Measurements from ENCODE around the gene WWC2.
A peak's percentile ranks its signal among the peaks of the same experiment; 100 is the strongest.
"Not testable (repeated sequence)": the region's sequence is repeated elsewhere in the genome, so short reads cannot be mapped to it uniquely, and the experiment has no call there.

WWC2 gene

DNA sequence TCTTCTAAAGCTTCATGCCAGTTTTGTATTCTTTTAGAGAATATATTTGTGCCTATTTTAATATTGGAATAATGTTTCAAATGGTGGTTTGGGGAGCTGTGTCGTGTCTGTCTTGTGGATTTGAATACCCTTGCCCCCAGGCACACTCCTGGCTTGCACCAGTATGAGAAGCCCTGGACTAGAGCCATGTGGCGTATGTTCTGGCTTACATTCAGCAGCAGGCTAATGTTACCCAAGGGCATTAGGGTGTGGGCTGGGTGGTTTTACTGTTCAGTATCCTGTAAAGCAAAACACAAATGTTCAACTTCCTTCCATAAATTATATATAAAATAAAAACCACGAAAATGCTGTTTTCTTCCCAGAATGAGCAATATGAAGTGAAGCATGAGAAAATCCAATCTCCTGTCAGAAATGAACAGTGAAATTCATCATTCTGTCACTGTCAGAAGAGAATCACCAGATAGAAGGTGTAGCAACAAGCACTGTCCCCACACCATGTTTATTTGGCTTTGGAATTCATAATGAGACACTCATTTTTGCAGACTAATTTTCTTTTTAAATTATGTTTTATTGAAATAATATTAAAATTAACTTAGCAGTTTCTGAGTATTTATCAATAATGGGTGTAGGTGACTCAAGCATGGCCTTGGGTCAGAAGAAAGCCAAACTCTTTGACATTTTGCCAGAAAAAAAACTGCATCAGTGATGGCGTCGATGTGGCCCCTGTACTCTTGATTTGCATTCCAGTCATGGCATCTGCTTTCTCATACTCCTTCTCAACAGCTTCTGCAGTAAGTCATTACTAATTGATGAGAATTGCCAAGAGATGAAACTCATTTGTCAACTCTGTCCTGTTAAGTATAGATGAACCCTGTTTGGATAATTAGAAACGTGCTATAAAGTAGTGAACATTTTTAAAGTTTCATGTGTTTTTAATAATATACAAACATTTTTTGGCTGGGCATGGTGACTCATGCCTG lies 43.8 kb downstream of the WWC2 start:
- peak; percentile 39 for DNase-seq (ENCODE audit: low spot score)

DNA sequence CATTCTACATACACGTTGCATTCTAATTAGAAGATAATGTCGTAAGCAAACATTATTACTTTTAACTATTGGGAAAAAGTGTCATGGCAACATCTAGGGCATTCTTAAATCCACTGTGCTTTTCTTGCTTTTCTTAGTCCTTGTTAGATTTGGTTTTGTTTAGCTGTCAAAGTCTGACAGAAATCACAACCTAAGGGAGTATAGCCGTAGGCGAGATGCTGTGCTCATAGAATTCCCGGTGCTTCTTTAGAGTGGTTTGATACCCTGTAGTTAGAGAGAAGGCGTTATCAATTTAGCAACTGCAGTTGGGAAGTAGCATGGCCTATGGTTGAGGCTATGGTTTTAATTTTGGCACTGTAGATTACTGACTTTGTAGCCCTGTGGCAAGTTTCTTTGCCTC lies 45.7 kb downstream of the WWC2 start:
- no peak for DNase-seq (ENCODE audit: low spot score)

DNA sequence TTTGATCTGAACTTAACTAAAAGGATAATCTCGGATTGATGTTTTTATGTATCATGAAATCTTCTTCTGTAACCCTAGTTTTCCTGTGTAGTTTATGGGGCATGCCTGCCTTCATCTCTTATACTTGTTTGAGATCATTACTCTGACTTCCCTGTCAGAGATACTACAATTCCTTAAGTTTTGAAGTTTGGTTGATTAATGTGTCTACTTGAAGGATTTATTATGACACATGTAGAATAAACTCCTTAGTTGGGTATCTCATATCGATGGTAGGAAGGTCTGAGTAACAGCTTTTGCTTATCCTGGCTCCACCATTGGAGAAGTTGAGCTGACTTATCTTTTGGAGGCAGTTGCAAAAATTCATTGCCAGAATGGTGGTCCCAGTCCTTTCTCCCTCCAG lies 46.7 kb downstream of the WWC2 start:
- DNase-seq (ENCODE audit: low spot score) = no peak

DNA sequence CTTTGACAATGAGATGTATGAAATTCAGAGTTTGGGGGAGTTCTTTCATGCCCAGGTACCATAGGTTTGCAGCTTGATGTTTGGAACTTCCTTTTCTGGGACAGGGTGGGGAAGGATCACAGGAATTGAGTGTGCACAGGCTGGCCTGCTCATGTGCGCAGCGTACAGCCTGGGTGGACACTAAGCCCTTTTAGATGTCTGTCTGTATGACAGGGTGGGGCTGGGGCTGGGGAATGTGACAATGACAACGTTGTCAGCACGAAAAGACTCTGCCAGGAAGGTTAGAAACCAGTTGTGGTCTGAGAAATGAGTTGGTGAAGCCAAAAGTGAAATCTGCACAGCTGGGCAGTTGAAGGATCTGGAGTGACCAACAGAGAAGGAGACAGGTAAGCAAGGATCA lies 47.4 kb downstream of the WWC2 start:
- peak; percentile 66 for DNase-seq (ENCODE audit: low spot score)

DNA sequence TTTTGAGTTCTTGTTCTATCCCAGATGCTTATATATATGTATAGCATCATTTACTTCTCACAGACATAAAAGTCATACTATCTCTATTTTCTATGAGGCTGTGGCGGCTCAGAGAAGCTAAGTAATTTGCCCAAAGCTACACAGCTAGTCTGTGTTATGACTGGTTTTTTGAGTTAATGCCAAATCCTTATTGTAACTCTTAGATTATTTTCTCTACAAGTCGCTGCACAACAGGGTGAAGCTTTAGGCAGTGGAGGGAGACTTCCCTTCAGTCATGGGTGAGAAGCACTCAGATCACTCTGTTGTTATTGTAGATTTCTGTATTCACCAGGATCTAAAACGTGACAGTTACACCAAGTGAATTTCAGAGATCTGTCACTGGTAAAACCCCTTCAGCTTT lies 48.1 kb downstream of the WWC2 start:
- no peak for DNase-seq (ENCODE audit: low spot score)

DNA sequence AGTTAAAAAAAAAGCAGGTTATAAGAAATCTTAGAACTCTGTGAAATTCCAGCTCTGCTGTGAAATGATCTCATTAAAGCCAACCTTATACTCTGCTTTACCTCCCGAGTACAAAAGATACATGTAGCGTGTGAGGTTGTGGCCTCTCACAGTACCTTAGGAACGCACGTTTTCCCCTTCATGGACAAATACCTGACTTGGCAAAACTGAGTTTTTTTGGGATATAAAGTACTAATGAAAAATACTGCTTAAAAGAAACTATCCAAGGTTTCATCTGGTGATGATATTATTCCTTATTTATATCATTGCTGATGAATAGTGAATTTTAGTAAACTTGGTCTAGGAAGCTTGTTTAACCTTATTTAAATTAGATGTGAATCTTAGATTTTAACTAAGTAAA lies 48.9 kb downstream of the WWC2 start:
- DNase-seq (ENCODE audit: low spot score) = no peak

DNA sequence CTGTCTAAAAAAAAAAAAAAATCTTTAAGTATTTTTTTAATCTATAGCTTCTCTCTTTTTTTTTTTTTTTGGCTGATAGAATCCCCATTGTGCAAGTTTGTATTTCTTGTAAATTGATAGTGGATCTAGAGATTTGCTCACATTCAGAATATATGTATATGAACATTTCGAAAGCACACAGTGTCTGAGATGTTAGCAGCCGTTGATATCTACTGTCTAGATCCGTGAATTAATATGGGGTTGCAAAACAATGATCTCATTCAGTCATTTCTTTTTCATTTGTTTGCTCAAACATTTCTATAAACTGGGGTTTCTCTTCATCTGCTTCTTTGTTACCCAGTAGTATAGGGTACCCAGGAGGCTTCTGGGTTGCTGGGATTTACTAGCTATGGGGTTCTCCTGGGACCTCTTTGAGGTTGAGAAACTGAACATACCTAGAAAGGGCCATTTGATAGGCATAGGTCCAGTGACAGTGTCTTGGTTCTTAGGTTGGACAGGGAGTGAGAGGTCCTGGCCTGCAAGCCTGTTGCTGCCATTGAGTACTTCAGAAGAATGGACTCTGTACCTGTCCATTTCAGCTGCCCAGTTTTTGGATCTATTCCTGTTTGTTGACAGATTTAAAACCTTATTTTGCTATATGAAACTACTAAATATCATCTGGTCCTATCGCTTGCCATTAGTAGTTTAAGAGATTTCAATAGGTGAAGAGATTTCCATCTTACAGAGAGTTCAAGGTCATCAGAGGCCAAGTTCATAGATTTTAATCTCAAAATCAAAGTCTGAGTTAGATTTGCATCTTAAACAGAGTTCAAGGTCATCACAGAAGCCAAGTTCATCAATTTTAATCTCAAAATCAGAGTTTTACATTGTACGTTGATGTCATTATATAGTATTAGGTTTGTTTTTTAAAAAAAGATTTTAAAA lies 50.8 kb downstream of the WWC2 start:
- no peak for DNase-seq (ENCODE audit: low spot score)

DNA sequence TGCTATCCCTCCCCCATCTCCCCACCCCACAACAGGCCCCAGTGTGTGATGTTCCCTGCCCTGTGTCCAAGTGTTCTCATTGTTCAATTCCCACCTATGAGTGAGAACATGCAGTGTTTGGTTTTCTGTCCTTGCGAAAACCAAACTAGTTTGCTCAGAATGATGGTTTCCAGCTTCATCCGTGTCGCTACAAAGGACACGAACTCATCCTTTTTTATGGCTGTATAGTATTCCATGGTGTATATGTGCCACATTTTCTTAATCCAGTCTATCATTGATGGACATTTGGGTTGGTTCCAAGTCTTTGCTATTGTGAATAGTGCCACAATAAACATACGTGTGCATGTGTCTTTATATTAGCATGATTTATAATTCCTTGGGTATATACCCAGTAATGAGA lies 51.6 kb downstream of the WWC2 start:
- not testable (repeated sequence) for DNase-seq (ENCODE audit: low spot score)

DNA sequence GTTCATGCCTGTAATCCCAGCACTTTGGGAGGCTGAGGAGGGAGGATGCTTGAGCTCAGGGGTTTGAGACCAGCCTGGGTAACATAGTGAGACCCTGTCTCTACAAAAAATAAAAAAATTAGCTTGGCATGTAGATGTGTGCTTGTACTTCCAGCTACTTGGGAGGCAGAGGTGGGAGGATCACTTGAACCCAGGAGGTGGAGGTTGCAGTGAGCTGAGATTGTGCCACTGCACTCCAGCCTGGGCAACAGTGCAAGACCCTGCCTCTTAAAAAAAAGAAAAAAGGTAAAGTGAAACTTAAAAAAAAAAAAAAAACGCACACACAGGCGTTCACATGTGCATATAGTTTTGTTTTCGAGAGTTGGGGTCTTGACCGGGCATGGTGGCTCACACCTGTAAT lies 53.2 kb downstream of the WWC2 start:
- DNase-seq (ENCODE audit: low spot score) = not testable (repeated sequence)

DNA sequence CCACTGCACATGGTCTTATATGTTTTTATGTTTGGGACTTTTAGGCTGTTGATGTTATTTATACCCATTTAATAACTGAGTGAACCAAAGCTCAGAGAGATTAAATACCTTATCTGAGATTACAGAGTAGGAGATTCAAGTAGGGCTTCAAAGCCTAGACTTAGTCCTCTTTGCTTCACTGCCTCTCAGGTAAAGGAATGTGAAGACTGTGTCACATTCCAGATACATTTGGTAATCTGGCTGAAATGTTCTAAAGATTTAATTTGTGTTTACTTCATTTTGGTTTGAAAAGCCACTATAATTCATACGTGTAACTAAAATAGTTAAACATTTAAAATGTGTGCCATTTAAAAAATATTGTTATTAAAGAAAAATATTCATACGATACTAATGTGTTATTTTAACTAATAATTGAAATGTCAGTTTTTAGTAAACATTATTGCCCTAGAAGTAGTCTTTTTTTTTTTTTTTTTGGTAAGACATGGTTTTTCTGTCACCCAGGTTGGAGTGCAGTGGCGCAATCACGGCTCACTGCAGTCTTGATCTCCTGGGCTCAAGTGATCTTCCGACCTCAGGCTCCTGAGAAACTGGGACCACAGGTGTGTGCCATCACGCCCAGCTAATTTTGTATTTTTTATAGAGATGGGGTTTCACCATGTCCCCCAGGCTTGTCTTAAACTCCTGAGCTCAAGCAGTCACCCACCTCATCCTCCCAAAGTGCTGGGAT lies 54.3 kb downstream of the WWC2 start:
- no peak for DNase-seq (ENCODE audit: low spot score)

DNA sequence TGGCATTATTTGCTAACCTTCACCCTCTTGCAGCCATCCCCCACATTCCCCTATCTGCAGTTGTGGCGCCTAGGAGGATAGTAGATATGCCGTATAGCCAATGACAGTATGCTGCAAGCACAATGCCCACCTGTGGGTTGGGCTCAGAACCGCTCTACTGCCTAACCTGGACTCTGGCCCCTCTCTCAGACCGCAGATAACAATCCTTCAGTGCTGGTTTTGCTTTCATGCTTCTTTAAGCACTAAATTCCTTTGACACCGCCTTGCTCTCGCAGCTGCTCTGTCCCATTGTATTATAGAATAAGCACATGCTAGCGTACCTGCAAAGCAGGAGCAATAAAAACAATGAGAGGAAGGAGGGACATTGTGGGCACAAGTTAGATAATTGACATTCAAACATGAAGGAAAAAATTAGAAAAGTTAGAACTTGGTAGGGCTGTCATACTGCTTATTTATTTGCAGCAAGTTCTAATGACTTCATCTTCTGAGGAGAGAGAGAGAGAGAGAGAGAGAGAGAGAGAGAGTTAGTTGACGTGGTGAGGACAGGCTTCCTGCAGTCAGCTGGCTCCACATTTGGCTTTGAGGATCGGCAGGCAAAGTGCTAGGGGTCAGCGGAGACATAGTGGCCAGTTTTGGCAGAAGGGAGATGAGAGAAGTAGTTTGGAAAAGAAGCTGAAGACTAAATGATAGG lies 55.8 kb downstream of the WWC2 start:
- DNase-seq (ENCODE audit: low spot score) = no peak

DNA sequence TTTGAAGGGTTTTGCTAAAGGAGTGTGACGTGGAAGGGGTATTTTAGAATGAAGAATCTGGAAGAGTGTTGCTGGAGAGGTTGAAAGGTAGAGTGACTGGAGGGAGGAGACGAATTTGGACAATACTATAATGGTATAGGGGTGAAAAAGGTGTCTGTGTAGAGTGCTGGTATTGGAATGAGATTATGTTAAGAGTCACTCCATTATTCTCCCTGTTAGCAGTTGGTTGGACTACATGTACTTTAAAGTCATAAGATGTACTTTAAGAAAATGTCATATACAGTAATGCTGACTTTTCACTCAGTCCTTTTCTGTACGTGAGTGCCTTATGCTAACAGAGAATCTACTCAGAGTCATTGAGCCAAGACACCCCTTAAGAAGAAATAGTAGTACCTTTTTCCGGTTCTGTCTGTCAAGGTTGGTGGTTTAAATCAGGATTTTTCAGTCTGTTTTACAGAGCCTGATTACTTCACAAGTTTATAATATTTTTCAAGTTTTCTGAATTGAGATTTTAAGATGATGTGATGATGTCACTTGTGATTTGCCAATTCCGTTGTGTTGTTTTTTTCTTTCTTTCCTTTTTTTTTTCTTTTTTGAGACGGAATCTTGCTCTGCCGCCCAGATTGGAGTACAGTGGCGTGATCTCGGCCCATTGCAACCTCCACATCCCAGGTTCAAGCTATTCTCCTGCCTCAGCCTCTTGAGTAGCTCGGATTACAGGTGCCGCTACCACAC lies 56.6 kb downstream of the WWC2 start:
- DNase-seq (ENCODE audit: low spot score) = no peak

DNA sequence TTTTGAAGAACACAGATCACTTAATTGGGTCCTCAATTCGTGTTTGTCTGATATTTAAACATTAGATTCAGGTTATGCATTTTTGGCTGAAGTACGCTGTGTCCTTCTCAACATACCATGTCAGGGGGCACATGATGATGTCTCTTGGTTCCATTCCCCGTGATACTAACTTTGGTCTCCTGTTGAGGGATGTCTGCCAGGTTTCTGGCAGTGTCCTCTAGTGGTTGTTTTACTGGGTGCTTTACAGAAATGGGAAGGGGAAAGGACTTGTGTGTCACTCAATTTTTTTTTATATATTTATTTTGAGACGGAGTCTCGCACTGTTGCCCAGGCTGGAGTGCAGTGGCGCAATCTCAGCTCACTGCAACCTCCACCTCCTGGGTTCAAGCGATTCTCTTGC lies 58.2 kb downstream of the WWC2 start:
- DNase-seq (ENCODE audit: low spot score) = no peak

DNA sequence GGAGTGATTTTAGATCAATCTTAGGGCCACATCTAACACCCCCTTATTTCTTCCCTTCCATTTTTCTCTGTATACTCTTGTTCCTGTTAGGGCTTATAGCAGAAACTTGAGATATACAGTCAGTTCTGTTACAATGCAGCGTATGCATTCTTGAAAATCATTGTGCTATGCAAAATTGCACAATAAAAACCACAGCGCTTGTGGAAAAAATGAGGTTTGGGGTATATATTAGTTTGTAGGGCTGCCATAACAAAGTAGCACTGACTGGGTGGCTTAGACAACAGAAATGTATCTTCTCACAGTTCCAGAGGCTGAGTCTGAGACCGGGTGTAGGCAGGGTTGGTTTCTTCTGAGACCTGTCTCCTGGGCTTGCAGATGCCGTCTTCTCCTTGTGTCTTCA lies 59.0 kb downstream of the WWC2 start:
- no peak for DNase-seq (ENCODE audit: low spot score)

DNA sequence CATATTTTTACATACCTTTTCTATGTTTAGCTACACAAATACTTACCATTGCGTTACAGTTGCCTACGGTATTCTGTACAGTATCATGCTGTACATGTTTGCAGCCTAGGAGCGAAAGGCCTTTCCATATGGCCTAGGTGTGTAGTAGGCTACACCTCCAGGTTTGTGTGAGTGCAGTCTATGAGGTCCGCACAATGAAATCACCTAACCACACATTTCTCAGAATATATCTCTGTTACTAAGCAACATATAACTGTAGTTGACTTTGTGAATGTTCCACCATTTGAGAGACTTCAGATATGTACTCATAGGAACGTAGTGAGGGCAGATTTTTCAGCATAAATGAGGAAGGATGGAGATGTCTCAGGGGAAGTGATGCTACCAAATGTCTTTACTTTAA lies 62.6 kb downstream of the WWC2 start:
- no peak for DNase-seq (ENCODE audit: low spot score)

DNA sequence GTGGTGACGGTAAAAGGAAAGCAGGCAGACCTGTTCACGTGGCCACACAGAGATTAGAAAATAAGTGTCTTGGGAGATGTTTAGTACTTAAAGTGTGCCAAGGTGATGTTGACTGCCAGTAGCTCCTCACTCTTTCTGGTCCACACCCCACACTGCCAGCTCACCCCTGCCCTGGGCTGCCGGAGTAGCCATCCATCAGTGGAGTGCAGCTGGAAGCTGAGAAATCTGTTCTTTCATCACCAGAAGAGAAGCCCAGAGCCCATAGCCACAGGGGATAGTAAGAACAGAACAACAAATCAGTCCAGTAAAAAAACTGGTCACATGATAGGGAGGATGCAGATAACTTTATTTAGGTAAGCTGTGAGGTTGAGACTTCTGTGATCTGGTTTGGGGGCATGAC lies 64.1 kb downstream of the WWC2 start:
- no peak for DNase-seq (ENCODE audit: low spot score)

DNA sequence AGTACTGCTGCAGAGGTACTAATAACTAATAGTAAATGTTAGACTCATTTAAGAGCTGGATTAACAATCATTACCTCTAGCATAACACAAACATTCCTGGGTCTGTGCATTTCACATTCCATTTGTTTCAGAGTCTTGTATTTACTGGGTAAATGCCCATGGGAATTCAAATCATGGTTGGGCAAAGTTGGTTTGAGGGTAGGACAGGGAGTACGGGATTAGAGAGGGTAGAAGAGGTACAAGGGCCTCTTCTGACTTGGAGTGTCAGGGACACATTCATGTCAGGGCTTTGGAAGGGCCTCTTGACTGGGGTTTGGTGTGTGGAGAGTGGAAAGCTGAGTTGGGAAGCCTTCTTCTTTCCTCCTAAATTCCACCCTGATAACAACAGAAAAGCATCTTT lies 65.9 kb downstream of the WWC2 start:
- no peak for DNase-seq (ENCODE audit: low spot score)

DNA sequence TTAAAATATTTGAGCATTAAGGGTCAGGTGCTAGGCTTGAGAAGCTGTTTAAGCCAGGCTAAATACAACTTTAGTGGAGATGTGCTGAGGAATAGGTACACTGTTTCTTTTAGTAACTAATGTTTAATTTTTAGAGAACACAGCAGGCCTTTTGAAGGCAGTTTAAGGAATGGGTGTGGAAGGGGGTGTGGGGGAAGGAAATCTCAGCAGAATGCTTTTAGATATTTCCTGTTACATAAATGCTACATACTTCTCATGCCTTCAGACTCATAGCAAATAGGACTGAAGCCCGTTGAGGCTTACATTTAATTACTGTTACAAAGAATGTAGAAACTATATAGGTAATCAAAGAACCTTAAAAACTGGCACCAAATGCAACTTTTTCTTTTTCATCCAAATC lies 66.3 kb downstream of the WWC2 start:
- DNase-seq (ENCODE audit: low spot score) = no peak

DNA sequence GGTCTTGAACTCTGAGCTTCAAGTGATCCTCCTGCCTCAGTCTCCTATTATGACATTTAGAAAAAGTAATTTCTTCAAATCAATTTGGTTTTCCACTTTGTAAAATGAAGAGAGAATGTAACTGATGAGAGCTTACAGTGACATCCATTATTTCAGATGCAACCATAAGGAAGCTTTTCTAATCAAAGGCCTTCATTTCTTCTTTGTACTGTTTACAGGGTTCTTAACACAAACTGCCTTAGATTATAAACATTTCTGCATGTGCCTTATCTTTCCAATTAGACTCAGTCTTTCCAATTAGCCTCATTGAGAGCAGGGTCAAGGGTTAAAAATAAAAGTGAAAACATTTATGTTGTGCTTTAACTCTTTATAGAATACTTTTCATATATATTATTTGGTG lies 71.8 kb downstream of the WWC2 start:
- DNase-seq (ENCODE audit: low spot score) = no peak

DNA sequence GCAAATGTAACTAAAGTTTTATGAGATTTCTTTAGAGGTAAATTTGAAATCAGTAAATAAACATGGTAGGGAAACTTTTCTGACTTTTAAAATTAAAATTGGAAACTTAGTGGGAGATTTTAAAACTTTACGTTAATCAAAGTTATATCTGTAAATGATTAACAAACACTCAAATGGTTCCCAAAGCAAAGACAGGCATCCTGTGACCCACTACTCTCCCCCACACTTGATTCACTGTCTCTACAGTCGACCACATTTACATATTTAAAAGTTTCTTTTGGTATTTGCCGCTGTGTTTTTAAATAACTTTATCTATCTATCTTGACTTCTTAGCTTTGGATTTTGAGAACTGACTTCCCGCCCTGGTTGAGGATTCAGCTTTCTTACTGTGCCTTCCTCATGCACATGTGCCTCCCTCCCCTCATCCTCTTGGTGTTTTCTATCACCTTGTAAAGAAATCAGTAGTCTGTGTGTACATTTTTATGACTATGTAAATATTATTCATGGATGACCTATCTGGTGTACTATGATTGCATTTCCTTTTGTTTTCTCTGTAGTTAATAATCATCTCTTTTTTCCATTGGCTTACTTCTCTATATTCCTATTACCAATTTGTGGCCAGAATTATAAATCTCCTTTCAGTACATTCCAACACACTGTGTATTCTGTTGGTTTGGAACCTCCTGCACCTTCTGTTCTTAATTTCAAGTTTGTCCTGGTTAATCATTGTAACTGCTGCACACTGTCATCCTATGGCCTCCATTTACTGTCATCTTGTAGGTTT lies 72.6 kb downstream of the WWC2 start:
- no peak for DNase-seq (ENCODE audit: low spot score)
